Measurements from ENCODE around the gene SLC25A4.
A peak's percentile ranks its signal among the peaks of the same experiment; 100 is the strongest.

The SLC25A4 gene

DNA sequence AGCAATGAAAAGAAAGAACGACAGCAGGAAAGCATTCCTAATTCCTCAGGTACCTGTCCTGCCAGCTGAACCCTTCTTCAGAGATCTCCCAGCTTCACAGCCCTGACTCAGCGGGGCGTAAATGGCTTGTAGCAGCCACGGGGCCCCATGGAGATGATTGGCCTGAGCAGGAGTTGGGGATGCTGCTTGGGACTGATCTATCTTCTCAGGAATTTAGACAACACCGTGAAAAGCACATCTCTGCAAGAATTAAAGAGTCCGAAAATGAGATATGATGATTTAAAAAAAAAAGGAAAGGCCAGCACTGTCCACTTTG, 22.5 kb upstream of the SLC25A4 start:
- no peak for DNase-seq (ENCODE audit: low read depth in 2 of 2)

- DNase-seq (ENCODE audit: low read depth in 2 of 2): no peak
These were observed 20.3 kb upstream of the SLC25A4 start for GRCh38 chr4:185122681-185123345.

GRCh38 chr4:185124006-185124405, 19.1 kb upstream of the SLC25A4 start:
- no peak for DNase-seq (ENCODE audit: low read depth in 2 of 2)

- no peak for DNase-seq (ENCODE audit: low read depth in 2 of 2)
These were observed 15.8 kb upstream of the SLC25A4 start for GRCh38 chr4:185127021-185127925.

GRCh38 chr4:185128272-185129119, 14.6 kb upstream of the SLC25A4 start:
- DNase-seq (ENCODE audit: low read depth in 2 of 2): peak; percentile 9 to 17

DNA sequence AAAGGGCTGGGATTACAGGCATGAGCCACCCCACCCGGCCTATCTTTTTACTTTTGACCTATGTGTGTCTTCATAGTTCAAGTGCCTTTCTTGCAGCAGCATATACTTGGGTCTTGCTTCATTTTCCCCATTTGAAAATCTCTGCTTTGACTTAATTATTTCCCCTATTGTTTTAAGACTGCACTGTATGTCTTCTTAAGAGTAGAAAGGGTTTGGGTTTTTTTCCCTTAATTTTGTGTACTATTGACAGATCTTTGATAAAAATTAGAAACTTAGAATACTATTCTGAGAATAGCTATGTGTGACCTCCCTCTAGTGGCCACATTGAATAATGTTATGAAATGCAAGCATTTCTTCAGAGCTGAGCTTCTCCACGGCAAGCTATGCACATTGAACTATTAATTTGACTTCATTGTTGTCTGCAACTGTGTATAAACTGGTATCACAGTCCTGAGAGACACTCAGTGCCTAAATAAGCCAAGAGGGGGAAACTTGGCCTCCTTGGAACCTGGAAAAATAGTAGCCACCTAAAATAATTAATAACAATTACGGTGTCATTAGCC, 8.7 kb upstream of the SLC25A4 start:
- no peak for DNase-seq (ENCODE audit: low read depth in 2 of 2)

GRCh38 chr4:185137233-185137925, 5.7 kb upstream of the SLC25A4 start:
- DNase-seq (ENCODE audit: low read depth in 2 of 2): no peak

DNA sequence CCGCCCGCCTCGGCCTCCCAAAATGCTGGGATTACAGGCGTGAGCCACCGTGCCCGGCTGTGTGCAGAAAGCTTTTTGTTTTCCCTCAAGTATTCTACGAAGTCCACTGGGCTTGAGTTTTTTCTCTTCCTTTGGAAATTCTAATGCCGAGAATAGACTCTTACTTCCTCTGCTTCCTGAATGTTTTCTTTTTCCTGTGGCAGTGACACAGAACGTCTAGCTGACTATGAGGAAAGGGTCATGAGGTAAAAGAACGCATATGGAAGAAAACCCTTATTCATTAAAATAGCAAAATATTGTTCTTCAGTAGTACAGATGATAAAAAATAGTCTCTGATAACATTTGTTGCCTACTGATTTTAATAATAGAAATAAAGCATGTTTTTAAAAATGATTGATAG, 4.9 kb upstream of the SLC25A4 start:
- no peak for DNase-seq (ENCODE audit: low read depth in 2 of 2)

GRCh38 chr4:185139736-185140135, 3.3 kb upstream of the SLC25A4 start:
- no peak for DNase-seq (ENCODE audit: low read depth in 2 of 2)

- no peak for DNase-seq (ENCODE audit: low read depth in 2 of 2)
These were observed 1.3 kb upstream of the SLC25A4 start for GRCh38 chr4:185141777-185142176.

- no peak for DNase-seq (ENCODE audit: low read depth in 2 of 2)
These were observed 528 bp upstream of the SLC25A4 start for GRCh38 chr4:185142564-185142911.

DNA sequence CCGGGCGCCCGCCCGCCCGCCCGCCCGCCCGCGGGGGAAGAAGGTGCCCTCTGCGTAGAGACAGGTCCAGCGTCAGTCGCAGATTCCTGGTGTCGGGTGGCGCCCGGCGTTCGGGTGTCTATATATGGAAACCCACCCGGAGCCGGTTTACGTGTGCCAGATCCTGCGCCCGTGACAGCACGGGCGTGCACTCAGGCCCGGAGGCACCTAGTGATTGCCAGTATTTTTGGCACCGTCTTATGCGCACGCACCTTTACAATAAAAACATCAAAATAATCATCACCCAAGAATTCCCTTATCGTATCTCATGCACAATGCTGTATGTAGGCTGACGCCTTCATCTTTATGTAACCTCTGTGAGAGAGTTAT, 519 bp downstream of the SLC25A4 start:
- no peak for DNase-seq (ENCODE audit: low read depth in 2 of 2)

DNA sequence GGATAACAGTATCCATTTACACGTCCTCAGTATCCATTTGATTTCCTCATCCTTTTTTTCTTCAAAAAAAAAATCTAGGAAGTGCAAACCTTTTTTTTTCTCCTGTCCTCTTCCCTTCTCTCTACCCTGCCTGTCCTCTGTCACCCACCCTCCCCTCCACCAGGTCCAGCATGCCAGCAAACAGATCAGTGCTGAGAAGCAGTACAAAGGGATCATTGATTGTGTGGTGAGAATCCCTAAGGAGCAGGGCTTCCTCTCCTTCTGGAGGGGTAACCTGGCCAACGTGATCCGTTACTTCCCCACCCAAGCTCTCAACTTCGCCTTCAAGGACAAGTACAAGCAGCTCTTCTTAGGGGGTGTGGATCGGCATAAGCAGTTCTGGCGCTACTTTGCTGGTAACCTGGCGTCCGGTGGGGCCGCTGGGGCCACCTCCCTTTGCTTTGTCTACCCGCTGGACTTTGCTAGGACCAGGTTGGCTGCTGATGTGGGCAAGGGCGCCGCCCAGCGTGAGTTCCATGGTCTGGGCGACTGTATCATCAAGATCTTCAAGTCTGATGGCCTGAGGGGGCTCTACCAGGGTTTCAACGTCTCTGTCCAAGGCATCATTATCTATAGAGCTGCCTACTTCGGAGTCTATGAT, 1.7 kb downstream of the SLC25A4 start:
- no peak for DNase-seq (ENCODE audit: low read depth in 2 of 2)

GRCh38 chr4:185145572-185145971, 2.5 kb downstream of the SLC25A4 start:
- no peak for DNase-seq (ENCODE audit: low read depth in 2 of 2)

- no peak for DNase-seq (ENCODE audit: low read depth in 2 of 2)
These were observed 6.3 kb downstream of the SLC25A4 start for GRCh38 chr4:185149392-185149791.

- no peak for DNase-seq (ENCODE audit: low read depth in 2 of 2)
These were observed 8.2 kb downstream of the SLC25A4 start for GRCh38 chr4:185151296-185151695.

- no peak for DNase-seq (ENCODE audit: low read depth in 2 of 2)
These were observed 22.6 kb downstream of the SLC25A4 start for GRCh38 chr4:185165605-185166063.

GRCh38 chr4:185167234-185167633, 24.2 kb downstream of the SLC25A4 start:
- no peak for DNase-seq (ENCODE audit: low read depth in 2 of 2)

DNA sequence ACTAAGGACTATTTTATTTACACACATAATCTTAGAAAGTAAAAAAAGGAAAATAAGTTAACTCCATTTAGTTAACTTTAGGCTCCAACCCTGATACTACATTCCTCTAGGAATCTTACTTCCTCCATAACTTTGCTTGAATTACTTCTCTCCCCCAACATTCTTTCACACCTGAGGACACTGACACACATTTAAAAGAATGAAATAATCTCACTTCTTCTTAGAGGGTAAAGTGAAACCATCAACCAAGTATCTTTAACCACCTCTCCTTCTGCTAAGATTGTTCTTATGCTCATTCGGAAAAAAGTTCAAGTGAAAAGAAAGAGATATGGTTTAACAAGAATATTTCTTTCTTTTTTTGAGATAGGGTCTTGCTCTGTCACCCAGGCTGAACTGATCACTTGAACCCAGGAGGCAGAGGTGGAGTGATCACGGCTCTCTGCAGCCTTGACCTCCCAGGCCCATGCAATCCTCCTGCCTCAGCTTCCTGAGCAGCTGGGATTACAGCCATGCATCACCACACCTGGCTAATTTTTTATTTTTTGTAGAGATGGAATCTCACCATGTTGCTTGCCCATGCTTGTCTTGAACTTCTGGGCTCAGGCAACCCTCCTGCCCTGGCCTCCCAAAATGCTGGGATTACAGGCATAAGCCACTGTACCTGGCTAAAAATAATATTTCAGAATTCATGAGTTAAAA, 28.5 kb downstream of the SLC25A4 start:
- no peak for DNase-seq (ENCODE audit: low read depth in 2 of 2)

DNA sequence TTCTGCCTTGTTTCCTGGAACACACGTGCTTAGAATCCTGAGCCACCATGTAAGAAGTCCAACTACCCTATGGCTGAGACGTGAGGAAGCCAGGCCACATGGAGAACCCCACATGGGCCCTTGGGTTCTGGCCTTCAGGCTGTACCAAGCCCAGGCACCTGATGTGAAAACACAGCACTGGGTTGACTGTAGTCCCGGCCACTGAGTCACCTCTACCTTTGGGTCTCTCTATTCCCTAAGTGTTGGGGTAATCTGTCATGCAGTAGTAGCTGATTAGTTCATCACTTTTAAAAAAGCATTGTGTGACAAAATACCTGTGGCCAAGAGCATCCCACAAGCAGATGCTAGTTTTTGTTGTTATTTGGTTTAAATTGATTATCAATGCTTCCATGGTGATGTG, 36.4 kb downstream of the SLC25A4 start:
- DNase-seq (ENCODE audit: low read depth in 2 of 2): no peak
